GM18499 (cell line): ENCODE measurements around the gene UROS.

ENCODE experiments used
- ATAC-seq: cut with Tn5 transposase; IDR thresholded peaks from one replicate; pipeline ENCODE4 v1.9.1; 2021; ENCODE audit warnings: moderate number of reproducible peaks; ENCODE audit not compliant: insufficient read depth, unreplicated experiment

Gene UROS

DNA sequence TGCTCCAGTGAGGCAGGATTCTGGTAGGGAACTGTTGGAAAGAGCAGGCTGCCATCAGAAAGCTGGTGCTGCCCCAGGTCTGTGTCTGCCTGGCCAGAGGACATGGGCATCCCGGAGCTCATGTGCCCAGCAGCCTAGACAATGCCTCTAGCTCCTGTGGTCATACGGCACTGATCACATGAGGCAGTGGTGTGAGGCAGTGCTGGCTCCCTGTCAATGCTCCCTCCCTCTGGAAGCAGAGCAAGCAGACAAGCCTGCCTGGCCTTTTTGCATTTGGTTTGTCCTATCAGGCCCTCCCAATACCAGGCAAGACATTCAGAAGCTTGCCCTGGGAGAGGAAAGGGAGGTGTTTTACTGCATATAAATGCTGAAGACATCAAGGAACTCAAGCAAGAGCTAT is 27.9 kb downstream of the UROS start:
- no peak for ATAC-seq

DNA sequence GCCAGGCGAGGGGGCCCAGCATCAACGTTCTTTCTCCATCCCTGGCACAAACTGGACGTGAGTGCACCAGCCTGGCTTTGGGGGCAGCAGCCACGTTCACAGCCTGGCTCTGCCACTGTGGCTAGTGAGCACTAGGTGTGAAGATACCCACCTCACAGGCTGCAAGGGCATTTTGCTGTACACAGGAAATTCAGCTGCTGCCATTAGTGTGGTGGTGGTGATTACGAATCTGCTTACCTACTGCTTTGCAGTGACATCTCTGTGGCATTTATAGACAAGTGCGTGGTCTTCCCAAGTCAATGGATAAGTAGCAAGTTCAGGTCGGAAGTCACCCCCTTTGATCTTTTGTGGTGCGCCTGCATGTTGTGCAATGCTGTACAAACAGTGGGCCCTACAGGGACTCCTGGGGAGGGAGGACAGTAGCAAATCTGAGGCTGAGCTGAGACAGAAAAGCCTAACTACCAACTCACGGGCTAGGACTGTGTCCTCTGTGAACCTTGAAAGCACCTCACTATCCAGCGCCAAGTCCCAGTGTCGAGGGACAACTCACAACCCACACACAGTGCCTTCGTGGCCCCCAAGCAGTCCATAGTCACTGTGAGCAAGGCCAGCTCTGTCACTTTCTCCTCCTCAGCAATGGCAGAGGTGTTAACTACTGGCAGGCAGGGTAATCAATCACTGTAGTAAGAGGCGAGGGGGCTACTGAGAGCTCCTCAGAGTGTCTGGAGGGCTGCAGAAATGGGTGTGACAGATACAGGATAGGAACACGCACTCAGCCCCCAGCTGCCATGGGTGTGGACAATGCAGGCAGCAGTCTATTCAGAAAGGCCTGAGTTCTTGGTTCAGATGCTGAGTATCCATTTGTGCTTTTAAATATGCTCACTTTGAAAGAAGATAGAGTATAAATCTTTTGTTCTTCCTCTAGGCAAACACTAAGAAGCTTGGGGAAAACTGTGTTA is 30.4 kb downstream of the UROS start:
- no peak for ATAC-seq

DNA sequence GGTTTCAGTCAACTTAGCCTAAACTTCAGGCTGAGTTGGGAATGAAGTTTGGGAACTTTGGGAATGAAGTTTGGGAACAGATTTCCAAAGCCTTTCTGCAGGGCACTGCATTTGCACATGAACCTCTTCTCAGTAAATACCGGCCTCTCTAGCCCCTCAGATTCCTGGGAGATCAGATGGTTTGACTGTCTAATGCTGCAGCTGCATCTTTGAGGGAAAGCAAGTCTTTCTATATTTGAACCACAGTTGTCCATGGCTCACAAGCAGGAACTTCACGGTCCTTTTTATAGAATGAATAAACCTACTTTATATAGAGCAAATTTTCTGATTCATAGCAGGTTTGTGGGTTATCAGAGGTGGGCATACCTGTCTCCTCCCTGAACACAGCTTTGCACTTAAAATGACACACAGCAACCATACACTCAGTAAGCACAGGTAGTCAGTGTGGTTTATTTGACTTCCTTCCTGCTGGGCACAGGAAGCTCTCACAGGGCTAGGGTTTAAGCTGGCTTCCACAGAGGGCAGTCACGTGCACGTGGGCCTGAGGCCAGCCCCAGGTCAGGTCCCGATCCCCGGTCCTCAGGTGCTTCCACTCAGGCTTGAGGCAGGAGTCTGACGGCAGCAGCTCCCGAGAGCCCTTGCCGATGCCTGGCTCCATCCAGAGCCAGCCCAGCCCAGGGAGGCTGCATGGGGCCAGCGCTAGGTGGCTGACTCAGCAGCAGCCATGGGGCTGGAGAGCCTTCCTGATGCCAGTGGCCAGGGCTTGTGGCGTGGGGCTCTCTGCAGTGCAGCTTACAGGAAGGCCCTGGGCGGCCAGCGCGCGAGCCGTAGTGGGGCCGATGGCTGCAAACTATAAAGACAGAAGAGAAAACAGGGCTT is 34.7 kb downstream of the UROS start:
- ATAC-seq: no peak

DNA sequence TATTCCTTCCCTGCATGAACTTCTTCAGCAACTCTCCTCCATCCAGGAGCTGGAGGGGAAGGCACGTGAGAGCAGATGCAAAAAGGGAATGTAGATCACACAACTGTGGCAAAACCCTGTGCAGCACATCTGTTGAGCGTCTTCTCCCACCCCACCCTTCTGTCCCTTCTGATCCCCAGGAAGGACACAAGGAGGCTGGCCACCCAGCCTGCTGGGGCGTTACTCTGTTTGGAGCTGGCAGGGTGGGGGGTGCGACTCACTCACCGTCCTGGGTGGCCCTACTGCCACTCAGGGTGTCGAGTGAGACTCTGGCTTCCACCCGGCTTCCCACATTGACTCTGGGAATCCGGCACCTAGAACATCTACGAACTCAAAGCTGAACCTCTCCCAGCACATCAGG is 37.3 kb downstream of the UROS start:
- no peak for ATAC-seq

DNA sequence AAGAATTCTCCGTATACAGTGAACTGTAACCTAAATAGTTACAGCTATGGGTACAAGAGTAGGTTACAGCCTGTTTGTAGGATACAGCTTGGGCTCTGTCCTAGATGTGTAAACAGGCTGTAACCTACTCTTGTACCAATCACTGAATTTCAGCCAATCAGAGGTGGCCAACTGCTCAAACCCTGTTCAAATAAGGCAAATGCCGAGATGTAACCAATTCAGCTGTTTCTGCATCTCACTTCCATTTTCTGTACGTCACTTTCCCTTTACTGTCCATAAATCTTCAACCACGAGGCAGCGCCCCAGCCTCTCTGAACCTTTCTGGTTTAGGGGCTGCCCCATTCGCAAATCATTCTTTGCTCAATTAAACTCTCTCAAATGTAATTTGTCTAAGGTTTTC is 39.1 kb downstream of the UROS start:
- ATAC-seq: peak; percentile 70

DNA sequence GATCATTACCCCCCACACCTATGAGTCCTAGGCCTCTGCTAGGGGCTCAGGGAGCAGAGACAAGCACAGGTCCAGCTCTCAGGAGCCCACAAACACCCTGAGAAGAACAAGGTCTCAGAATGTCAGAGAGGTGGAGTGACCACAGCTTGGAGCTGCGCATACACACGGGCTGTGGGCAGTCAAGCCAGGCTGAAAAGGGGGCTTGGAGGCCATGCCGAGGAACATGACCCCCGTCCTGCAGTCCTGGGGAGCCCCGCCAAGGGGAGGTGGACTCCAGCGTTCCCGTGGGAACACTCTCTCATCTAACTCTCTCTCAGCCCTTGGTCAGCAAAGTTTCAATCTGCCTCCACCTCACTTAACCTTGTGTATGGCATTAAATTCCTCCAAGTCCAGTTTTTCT is 39.6 kb downstream of the UROS start:
- no peak for ATAC-seq

DNA sequence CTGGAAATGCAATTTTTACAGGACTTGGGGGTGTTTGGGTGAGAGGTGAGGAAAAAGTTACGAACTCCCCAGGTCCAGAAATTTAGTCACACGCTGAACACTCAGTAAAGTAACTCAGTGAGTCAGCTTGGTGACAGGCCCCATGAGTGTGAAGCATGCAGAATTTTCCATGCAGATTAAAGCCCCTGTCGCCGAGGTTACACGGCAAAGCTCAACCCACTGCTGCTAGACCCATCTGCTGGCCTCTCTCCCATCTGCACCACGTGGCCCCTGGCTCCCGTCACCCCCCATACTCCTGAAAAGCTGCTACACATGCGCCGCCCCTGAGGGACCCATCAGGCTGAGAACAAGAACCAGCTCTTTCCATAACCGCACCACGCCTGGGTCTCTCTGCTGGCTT is 40.4 kb downstream of the UROS start:
- no peak for ATAC-seq

DNA sequence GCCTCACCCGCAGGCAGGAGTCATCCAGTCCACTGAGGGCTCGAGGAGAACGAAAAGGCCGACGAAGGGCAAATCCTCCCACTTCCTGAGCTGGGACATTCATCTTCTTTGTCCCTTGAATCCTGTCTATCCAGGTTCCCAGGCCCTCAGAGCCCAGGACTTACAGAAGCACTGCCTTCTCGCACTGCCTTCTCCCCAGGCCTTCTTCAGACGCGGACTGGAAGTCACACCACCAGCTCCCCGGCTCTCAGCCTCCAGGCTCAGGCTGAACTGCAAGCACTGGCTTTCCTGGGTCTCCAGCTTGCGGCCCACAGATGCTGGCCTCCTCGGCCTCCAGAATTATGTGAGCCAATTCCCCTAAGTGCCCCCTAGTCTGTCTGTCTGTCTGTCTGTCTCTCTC is 41.0 kb downstream of the UROS start:
- ATAC-seq: no peak

DNA sequence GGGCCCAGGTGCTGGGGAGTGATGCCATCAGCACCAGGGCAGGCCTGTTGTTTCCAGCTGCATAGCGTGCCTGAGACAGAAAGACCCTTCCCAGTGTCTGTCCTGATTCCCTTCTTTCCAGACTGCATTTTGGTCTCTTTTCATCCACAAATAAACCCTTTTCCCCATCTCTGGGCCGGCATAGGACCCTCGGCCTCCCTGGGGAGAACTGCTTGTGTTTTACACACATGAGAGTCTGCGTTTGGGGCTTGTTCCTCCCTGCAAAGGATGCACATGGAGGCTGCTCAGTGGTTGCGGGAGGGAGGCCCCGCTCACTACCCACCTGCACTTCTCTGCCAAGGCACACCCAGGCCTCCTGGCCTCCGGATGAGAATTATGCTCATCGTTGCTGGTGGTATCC is 41.7 kb downstream of the UROS start:
- ATAC-seq: no peak

DNA sequence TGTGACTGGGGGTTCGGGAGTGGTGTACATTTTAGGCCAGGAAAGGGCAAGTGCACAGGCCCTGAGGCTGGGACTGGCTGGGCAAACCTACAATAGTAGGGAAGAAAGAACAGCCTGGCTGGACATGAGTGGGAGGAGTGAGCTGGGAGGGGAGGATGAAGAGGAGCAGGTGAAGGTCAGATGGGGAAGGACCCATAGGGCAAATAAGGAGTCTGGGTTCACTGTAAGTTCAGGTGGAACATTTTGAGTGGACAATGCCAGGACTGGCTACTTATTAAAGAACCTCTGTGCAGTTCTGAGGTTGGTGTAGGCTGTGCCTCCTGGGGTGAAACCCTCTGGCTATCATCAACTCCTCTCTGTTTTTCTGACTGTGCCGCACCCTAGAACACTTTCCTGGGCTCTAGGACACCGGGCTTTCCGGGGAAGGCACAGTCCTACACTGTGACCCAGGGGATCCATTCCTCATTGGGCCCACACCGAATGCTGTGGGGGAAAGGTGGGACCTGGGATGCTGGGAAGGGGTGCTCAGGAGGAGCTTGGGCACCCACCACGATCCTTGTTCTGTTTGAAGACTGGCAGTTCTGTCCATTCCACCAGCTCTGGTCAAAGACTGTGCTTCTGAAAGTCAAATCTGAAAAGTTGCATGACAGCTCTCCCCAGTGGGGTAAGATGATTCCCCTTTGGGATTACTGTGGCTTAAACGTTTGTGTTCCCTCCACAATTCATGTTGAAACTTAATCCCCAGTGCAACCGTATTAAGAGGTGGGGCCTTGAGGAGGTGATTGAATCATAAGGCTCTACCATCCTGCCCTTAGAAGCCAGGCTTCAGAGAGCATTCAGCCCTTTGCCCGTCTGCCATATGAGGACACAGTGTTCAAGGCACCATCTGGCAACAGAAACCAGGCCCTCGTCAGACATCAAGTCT is 43.4 kb downstream of the UROS start:
- ATAC-seq: no peak

DNA sequence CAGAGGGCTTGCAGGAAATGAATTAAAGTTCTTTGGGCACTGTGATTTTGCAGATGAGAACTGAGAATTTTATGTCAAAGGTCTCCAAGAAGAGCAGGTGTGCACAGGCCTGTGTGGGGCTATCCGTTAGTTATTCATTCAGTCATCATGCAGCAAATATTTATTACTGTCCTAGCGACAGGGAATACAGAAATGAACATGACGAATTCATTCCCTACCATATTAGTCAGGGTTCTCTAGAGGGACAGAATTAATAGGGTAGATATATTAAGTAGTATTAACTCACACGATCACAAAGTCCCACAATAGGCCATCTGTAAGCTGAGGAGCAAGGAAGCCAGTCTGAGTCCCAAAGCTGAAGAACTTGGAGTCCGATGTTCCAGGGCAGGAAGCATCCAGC is 44.5 kb downstream of the UROS start:
- ATAC-seq: no peak

DNA sequence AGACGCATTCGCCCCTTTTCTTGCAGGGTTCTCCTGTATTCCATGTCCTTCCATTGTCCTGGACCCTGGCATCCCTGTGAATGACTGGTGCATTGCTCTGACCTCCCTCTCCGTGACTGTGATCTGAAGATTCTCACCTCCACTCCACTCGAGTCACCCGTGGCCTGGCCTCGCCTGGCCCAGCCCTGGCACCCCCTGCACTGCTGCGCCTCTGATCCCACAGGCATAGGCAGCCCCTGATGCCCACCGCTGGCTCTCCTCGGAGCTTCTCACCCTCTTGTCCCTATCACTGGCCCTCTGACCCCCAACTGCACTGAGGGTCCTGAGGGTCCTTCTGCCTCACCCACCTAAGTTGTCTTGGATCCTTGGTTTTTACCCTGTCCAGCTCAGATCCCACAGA is 45.3 kb downstream of the UROS start:
- no peak for ATAC-seq

DNA sequence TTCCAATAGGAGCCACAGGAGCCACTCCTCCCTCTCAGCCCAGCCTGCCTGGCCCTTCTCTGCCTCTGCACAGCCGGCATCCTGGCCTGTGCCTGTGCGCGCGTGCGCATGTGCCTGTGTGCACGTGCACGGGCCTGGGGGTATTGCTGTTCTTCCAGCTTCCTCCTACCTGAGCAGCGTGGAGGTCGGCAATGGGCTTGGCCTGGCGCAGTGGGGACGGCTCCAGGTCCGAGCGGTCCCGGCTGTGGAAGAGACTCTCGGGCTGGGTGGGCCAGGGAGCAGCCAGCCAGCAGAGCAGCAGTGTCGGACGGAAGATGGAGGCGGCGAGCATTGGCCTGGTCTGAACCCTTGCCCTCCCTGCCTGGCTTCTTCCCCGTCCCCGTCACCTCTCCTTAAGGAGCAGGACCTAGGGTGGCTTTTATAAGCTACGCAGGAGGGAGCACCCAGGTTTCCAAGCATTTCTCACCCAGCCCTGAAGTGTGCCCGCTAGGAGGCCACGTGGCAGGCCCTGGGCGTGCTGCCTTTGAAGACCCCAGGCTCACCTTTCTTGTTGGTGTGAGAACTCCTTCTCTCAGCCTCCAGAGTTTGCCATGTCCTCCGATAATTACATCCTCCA is 47.5 kb downstream of the UROS start, which contains the start of gene MMP21:
MMP21 (minus strand) TSS at position 331 of the 616 bp plus-strand sequence; CDS start at position 331, 0 bp downstream.
- no peak for ATAC-seq

DNA sequence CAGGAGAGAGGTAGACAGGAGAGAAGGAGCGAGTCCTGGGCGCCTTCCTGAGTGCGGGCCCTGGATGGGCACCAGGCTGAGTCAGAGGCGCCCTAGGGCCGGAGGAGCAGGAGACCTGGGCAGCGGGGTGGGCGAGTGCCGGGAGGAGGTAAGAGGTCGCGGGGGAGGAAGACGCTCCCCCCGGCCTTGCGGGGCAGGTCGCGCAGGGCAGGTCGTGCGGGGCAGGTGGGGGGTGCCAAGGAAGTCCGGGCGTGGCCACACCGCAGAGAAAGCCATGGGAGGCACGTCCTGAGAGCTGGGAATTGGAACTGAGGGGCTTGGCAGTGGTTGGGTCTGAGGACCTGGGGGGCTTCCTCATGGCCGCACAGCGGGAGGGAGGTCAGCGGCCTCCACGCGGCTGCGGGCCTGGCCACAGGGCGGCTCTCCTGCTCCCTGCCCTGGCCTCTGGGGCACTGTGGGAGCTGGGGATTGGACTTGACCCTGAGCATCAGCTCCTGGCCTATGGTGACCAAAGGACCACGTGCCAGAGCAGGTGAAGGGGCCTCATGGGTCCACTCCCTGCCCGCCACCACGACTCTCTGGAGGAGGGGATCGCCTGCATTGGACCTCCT is 48.4 kb downstream of the UROS start:
- no peak for ATAC-seq

DNA sequence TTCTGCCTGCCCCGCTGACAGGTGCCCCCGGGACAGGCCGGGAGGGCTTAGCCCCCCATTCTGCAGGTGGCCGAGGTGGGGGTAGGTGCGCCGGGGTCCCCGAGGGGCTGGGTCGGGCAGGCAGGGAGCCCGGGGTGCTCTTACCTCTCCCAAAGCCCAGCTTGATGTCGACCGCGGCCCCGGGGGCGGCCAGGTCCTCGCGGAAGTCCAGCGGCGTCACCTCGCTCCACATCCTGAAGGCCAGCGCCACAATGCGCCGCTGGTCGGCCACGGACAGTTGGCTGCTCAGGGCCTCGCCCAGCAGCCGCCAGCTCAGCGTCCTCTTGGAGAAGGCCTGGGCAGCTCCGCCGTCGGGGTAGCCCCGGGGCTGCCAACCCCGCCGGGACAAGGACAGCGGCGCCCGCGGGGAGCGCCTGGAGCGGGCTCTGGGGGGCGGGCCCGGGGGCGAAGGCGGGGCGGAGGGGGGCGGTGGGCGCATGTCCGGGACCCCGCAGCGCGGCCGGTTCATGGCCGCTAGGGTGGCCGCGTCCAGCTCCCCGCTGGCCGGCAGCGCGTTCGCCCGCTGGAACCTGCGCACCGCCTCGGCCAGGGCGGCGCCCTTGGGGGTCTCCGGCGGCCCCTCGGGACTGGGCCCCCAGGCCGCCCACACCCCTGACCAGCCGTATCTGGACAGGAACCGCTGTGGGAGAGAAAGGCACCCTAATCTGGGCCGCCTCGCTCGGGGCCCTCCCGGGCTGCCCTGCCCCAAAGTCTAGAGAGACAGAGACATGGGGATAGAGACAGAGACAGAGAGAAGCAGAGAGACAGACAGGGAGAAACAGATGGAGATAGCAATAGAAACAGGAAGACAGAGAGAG is 49.1 kb downstream of the UROS start:
- no peak for ATAC-seq

DNA sequence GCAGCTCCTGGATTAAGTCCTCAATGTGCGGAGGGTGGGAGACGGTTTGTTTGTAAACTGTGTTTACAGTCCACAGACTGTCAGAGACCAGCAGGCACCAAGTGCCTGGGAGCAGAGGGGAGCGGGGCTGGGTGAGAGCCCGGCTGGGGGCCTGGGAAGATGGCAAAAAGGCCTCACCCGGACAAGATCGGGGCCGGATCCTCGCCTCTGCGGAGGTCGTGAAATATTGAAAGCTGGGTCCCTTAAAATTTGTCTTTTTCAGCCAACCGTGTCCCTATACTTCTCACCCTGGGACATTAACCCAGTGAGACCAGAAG is 50.2 kb downstream of the UROS start:
- no peak for ATAC-seq

DNA sequence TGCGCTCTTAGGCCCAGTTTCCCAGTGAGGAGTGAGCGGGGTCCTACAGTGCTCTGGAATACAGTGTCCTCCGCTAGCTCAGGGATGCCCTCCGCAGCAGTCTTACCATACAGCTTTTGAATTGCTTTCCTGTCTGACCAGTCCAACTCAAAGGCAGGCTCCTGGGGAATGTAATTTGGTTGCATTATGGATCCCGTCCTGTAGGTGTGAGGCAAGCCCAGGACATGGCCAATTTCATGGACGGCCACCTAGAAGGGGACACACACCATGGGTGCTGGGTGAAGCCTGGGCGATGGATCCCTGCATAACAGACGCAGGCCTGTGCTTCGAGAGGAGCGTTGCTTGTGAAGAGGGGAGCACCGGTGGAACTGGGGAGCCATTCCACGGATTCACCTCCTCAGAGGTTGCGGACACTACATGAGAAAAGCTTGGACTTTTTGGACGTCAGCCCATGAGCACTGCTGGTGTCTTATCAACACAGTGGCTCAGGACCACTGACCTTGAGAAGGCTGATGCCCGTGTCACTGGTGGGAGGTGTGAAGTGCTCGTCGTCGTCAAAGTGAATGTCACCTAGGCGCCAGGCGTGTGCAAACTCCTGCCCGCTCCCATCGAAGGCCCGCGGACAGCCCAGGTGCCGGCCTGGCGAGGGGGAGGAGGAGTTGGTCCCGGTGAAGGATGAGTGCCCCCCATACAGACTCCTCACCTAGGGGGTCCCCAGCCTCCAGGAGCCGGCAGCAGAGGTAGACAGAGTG is 50.8 kb downstream of the UROS start:
- ATAC-seq: no peak

DNA sequence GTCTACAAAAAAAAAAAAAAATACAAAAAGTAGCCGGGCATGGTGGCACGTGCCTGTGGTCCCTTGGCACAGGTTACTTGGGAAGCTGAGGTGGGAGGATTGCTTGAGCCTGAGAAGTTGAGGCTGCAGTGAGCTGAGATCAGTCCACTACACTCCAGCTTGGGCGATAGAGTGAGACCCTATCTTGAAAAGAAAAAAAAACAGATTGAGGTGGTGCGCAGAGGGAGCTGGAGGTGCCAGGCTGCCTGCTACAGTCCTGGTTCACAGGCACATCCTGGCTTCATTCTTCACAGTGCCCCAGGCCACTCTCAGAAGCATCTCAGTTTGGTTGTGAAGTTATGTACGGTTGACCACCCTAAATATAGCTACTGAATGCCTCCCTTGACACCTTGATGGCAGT is 52.2 kb downstream of the UROS start:
- ATAC-seq: no peak
